ENCODE results near the gene MARK4. TPM values are rescaled to one million over a fixed set of nuclear protein-coding genes. Genes with fewer than 3 reads are reported as not detected.

The MARK4 gene
- total RNA-seq, 4 donors from 2014 or later: 17.4 to 36.9 (median 27.5) TPM

DNA sequence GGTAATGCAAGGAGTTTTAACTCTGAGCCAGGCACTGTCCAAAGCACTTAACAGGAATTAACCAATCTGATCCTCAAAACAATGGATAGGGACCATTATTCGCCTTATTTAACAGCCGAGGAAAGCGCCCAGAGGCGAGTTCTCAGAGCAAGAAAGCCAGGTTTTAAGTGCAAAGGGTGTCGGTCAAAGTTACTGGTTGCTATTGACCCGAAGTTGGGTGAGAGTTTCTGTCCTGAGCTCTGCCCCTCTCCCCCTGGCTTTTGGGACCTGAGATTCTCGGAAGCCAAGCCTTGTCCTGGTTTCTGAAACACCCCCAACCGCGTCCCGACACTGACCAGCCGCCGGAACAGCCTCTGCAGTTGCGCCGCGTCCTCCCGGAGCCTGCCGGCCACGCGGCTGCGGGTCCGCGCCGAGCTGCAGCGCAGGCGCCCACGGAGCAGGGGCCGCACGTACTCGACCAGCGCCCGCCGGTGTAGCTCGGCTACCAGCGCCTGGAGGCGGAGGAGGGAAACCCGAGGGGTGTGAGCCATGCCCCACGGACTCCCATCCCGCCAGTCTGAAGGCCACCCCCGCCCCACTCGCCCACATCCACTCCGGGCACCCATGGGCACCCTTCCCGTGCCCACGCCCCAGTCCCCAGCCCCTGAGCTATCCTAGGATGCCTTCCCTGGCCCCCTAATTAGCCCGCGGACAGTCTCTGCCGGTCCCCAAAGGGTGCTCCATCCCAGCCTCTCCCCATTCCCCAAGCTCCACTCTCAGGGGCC lies 33.7 kb upstream of the MARK4 start:
- H3K9me3 ChIP-seq: no peaks in the 10 kb centered on the region
- 14% methylated on average over 35 of the region's 46 CpGs for WGBS
- H3K27me3 ChIP-seq: peaks cover 0 to 92% (median 34%) of the 10 kb centered on the region in 4 donors
- TF ChIP-seq EP300 (IDR thresholded peaks at IDR 0.05) (no peak), POLR2AphosphoS5 (IDR thresholded peaks at IDR 0.05) (no peak), POLR2A (IDR thresholded peaks at IDR 0.05; ENCODE audit: low read depth) (no peak)
- TF ChIP-seq, protein P1, sequence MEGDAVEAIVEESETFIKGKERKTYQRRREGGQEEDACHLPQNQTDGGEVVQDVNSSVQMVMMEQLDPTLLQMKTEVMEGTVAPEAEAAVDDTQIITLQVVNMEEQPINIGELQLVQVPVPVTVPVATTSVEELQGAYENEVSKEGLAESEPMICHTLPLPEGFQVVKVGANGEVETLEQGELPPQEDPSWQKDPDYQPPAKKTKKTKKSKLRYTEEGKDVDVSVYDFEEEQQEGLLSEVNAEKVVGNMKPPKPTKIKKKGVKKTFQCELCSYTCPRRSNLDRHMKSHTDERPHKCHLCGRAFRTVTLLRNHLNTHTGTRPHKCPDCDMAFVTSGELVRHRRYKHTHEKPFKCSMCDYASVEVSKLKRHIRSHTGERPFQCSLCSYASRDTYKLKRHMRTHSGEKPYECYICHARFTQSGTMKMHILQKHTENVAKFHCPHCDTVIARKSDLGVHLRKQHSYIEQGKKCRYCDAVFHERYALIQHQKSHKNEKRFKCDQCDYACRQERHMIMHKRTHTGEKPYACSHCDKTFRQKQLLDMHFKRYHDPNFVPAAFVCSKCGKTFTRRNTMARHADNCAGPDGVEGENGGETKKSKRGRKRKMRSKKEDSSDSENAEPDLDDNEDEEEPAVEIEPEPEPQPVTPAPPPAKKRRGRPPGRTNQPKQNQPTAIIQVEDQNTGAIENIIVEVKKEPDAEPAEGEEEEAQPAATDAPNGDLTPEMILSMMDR (IDR thresholded peaks at IDR 0.05): no peak
- no peaks in the 10 kb centered on the region for H3K36me3 ChIP-seq
- H3K27ac ChIP-seq (replicated peaks in 1 of 4): no peak overlapping the region
- peaks cover 8 to 28% (median 19%) of the 10 kb centered on the region in 4 donors for H3K4me1 ChIP-seq
- H3K4me3 ChIP-seq: no peak overlapping the region
- intact Hi-C loops (cut with DNase I): no loop called here
- no peak for DNase-seq (ENCODE audit: extremely low spot score)

DNA sequence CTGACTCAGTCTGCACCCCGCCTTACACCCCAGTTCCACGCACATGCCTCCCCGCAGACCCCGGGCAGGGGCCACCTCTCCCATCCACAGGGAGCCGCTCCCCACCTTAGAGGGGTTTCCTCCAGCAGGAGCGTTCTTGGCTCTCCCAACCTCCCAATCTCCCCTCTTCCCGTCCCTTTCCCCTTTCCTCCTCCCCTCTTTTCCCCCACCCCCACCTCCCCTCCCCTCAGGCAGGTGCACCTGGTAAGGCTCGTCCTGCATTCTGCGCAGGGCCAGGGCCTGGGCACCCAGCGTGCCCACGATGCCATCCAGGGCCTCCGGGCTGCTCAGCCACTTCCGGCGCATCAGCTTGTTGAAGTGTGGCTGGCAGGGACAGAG lies 33.1 kb upstream of the MARK4 start:
- H3K27me3 ChIP-seq: peaks cover 0 to 88% (median 34%) of the 10 kb centered on the region in 4 donors
- intact Hi-C loops (cut with DNase I): no loop called here

DNA sequence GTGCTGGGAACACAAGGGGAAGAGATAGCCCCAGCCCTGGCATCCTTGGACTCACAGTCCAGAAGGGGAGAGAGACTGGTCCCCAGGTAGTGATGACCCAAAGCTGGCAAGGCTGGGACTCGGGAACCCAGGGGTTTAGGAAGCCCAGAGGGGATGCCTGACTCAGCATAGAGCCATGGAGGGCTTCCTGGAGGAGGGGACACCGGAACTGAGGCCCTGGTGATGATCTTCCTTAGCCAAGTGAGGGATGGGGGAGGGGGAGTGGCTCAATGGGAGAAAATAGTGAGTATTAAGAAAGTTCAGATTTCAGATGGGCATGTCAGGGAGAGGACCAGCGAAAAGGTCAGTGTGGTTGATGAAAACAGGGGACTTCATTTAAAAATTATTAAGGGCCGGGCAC lies 32.6 kb upstream of the MARK4 start:
- DNase-seq (ENCODE audit: extremely low spot score): no peak
- H3K4me1 ChIP-seq: peaks cover 8 to 20% (median 18%) of the 10 kb centered on the region in 4 donors
- 67% methylated on average over 4 of the region's 4 CpGs for WGBS
- H3K27me3 ChIP-seq: peaks cover 0 to 86% (median 34%) of the 10 kb centered on the region in 4 donors
- no peaks in the 10 kb centered on the region for H3K9me3 ChIP-seq
- H3K36me3 ChIP-seq: no peaks in the 10 kb centered on the region
- H3K4me3 ChIP-seq: no peak overlapping the region
- no peak overlapping the region for H3K27ac ChIP-seq (replicated peaks in 1 of 4)
- intact Hi-C loops (cut with DNase I): no loop called here
- TF ChIP-seq, protein P1 (IDR thresholded peaks at IDR 0.05): no peak
- TF ChIP-seq POLR2A (IDR thresholded peaks at IDR 0.05; ENCODE audit: low read depth) (no peak), POLR2AphosphoS5 (IDR thresholded peaks at IDR 0.05) (no peak), EP300 (IDR thresholded peaks at IDR 0.05) (no peak)

More for the DNA sequence above, 33.1 kb upstream of the MARK4 start:
- Histone ChIP-seq H3K9me3 (no peaks in the 10 kb centered on the region), H3K27ac (replicated peaks in 1 of 4) (no peak overlapping the region), H3K4me3 (no peak overlapping the region), H3K4me1 (peaks cover 8 to 24% (median 19%) of the 10 kb centered on the region in 4 donors), H3K36me3 (no peaks in the 10 kb centered on the region)
- TF ChIP-seq, protein P1 (IDR thresholded peaks at IDR 0.05): no peak
- TF ChIP-seq POLR2A (IDR thresholded peaks at IDR 0.05; ENCODE audit: low read depth) (no peak), POLR2AphosphoS5 (IDR thresholded peaks at IDR 0.05) (no peak), EP300 (IDR thresholded peaks at IDR 0.05) (no peak)
- DNase-seq (ENCODE audit: extremely low spot score): no peak
- 41% methylated on average over 14 of the region's 14 CpGs for WGBS

DNA sequence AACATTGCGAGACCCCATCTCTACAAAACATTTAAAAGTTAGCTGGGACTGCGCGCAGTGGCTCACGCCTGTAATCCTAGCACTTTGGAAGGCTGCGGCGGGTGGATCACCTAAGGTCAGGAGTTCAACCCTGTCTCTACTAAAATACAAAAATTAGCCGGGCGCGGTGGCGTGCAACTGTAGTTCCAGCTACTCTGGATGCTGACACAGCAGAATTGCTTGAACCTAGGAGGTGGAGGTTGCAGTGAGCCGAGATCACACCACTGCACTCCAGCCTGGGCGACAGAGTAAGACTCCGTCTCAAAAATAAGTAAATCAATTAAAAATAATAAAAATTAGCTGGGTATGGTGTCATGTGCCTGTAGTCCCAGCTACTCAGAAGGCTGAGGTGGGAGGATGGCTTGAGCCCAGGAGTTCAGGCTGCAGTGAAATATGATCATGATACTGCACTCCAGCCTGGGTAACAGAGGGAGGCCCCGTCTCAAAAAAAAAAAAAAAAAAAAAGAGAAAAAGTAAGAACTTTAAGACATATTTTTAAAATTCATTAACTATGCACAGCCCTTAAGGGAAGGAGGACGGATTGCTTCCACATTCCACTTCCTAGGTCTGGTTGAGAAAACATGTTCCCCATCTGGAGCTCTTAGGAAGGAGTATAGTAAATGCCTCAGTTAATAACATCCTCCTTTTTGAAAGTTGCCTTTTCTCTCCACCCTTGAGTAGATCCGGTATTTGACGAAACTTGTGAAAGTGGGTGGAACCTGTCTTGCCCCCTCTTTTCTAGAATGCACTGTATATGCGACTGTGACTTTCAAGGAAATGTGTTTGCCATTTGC lies 31.9 kb upstream of the MARK4 start:
- Histone ChIP-seq H3K4me3 (no peak overlapping the region), H3K36me3 (no peaks in the 10 kb centered on the region), H3K4me1 (peaks cover 8 to 20% (median 18%) of the 10 kb centered on the region in 4 donors), H3K9me3 (no peaks in the 10 kb centered on the region), H3K27ac (replicated peaks in 1 of 4) (no peak overlapping the region), H3K27me3 (peaks cover 0 to 86% (median 34%) of the 10 kb centered on the region in 4 donors)
- intact Hi-C loops (cut with DNase I): no loop called here
- 77% methylated on average over 18 of the region's 18 CpGs for WGBS
- no peak for TF ChIP-seq POLR2A (IDR thresholded peaks at IDR 0.05; ENCODE audit: low read depth)
- no peak for TF ChIP-seq POLR2AphosphoS5 (IDR thresholded peaks at IDR 0.05)
- TF ChIP-seq EP300 (IDR thresholded peaks at IDR 0.05): no peak
- TF ChIP-seq, protein P1 (IDR thresholded peaks at IDR 0.05): no peak
- DNase-seq (ENCODE audit: extremely low spot score): no peak
